HT1080 (cell line): Measurements from ENCODE around the gene CPE. TPM values are rescaled to one million over a fixed set of nuclear protein-coding genes. Genes with fewer than 3 reads are reported as not detected.
"Not testable (repeated sequence)": the region's sequence is repeated elsewhere in the genome, so short reads cannot be mapped to it uniquely, and the experiment has no call there.

Source experiments
- DNase-seq: peaks from one replicate; pipeline ENCODE4 v3.0.0-alpha.2; 2015; ENCODE audit warnings: low read depth
- total RNA-seq: library from RNA; depleted of rRNA; stranded (reverse); fragments of >200 nt; shearing (Covaris generic); gene quantifications from 2 replicates; pipeline ENCODE4 v1.2.3, GENCODE V29; 2014

Gene CPE
- total RNA-seq, 1 experiment from 2014 or later = 11.4 TPM

- DNase-seq = no peak
These were observed 24.8 kb downstream of the CPE start for GRCh38 chr4:165403637-165404036.

GRCh38 chr4:165404080-165404479 lies 25.3 kb downstream of the CPE start:
- DNase-seq = no peak

GRCh38 chr4:165404696-165405095 lies 25.9 kb downstream of the CPE start:
- no peak for DNase-seq

GRCh38 chr4:165410214-165410613 lies 31.4 kb downstream of the CPE start:
- no peak for DNase-seq

DNA sequence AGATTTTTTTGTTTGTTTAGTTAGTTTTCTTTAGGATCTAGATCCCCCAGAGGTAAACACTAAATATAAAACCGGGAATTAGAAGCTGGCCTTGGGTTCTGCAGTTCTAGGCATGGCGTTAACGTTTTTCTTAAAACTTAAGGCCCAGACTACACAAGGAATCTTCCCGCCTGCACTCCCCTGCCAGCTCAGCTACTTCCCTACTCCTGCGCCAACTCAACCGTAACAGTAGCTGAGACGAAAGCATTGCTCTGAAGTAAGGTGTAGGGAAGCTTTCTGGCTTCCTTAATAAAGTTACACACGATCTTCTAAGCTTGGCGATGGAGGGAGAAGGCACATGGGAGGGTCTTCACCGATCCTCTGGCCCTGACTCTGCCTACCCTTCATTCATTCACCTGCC lies 37.1 kb downstream of the CPE start:
- DNase-seq = no peak

GRCh38 chr4:165418073-165418472 lies 39.3 kb downstream of the CPE start:
- DNase-seq = no peak

DNA sequence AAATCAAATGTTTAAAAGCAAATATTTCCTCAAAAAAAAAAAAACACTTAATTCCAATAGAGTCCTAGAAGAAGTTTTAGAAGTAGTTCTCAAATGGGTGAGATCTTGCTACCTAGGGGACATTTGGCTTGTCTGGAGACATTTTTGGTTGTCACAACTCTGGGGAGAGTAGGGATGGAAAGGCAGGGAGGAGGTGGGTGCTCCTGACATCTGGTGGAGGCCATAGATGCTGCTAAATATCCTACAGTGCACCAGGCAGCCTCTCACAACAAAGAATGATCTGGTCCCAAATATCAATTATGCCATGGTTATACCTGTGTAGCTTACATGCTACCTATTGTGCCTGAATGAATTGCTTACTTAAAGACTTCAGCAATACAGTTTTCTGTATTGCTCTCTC lies 46.8 kb downstream of the CPE start:
- no peak for DNase-seq

- DNase-seq = no peak
These were observed 47.5 kb downstream of the CPE start for GRCh38 chr4:165426331-165426730.

- no peak for DNase-seq
These were observed 48.0 kb downstream of the CPE start for GRCh38 chr4:165426823-165427222.

DNA sequence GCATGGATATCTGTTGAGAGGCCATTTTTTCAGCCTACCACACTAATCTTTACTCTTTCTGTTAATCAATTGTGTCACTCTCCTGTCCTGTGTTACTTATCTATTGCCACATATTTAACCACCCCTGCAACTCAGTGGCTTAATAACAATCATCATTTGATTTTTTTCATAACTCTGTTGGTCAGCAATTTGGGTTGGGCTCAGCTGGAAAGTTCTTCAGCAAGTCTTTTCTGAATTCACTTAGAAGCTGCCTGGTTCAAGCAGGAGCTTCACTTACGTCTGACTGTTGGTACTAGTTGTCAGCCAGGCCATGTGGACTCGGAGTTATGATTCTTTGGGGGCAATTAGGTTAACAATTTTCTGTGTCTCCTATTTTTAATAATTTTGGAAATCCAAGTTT lies 50.1 kb downstream of the CPE start:
- no peak for DNase-seq

DNA sequence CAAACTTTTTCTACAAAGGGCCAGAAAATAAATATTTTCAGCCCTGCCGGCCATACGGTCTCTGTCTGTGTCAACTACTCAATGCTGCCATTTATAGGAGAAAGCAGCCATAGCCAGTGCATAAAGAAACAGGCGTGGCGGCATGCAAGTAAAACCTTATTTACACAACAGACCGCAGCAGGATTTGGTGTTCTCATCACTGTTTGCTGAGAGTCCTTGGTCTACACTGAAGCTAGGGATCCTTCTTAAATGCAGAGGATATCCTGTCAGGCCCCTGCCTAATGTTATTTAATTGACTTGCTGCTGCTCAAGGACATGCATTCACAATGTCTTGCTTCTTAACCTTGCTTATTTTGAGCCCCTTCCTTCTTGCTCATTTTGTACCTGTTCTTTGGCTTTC lies 54.7 kb downstream of the CPE start:
- no peak for DNase-seq

GRCh38 chr4:165437691-165438090 lies 58.9 kb downstream of the CPE start:
- DNase-seq = no peak

GRCh38 chr4:165439344-165439743 lies 60.5 kb downstream of the CPE start:
- peak; percentile 32 for DNase-seq

- DNase-seq = no peak
These were observed 61.2 kb downstream of the CPE start for GRCh38 chr4:165439981-165440380.

- peak; percentile 93 for DNase-seq
These were observed 61.8 kb downstream of the CPE start for GRCh38 chr4:165440415-165441158.

DNA sequence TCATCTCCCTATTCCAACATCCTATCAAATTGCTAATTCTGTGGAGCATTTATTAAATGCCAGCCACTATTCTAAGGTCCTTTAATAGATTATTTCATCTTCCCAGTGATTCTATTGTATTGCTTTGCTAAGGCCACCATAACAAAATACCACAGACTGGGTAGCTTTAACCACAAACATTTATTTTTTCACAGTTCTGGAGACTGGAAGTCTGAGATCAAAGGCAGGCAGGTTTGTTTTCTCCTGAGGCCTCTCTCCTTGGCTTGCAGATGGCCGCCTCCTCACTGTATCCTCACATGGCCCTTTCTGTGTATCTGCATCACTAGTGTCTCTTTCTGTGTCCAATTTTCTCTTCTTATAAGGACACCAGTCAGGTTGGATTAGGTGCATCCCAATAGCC lies 64.5 kb downstream of the CPE start:
- DNase-seq = peak; percentile 41

DNA sequence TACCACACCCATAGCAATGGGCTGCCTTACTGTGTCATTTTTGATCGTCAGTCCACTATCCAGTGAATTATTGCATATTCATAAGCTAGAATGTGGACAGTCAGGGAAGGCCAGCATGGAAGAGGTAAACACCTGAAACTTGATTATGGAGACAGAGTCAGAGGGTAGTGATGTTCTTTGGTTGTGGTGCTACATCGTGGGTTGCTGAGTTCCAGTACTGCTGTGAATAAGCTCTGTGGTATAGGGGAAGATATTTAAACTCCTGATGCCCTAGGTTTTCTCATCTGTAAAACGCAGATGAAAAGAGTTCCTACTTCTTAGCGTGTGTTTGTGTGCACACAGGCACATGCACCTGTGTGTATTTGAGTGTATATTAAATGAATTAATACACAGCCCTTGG lies 69.9 kb downstream of the CPE start:
- DNase-seq = no peak

GRCh38 chr4:165449333-165449732 lies 70.5 kb downstream of the CPE start:
- DNase-seq = no peak

DNA sequence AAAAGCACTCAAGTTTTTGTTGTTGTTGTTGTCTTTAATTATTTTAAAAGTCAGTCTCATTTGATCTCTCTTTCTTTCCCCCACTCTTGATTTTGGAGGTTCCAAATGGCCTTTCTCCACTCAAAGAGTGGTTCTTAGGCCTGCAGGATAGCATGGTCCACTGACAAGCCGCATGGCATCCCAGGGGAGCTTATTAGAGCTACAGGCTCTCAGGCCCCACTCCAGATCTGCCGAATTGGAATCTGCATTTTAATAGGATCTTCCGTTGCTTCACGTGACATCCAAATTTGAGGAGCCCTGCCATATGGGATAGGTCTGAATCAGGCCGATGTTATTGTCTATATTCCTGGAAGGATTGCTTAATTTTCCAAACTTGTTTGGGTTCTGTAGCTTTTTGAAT lies 72.1 kb downstream of the CPE start:
- DNase-seq = no peak

DNA sequence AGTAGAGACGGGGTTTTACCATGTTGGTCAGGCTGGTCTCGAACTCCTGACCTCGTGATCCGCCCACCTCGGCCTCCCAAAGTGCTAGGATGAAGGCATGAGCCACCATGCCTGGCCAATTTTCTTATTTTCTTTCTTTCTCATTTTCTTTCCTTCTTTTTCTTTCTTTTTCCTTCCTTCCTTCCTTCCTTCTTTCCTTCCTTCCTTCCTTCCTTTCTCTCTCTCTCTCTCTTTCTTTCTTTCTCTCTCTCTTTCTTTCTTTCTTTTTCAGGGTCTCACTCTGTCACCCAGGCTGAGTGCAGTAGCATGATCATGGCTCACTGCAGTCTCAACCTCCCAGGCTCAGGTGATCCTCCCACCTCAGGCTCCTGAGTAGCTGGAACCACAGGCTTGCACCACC lies 74.3 kb downstream of the CPE start:
- DNase-seq = not testable (repeated sequence)

GRCh38 chr4:165454426-165454825 lies 75.6 kb downstream of the CPE start:
- no peak for DNase-seq

GRCh38 chr4:165457793-165458192 lies 79.0 kb downstream of the CPE start:
- no peak for DNase-seq

DNA sequence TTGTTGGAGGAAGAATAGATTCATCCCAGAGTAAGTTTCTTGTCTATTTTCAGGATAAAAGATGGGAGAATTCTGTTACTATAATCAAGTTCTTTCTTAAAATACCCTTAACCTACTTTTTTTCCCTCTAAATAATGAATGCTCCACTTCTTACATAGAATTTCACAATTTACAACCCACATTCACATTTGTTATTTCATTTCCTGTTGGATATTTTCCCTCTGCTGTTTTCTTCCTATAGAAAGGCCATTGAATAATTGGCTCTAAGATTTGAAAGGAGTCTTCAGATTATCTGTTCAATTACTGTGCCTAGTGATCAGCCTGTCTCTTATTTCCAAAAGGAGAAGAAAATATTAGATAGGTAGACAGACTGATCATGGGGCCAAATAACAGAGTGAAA lies 79.7 kb downstream of the CPE start:
- no peak for DNase-seq
